Fibroblast of lung (primary cell): ENCODE measurements around the gene CEP120.

Experiments
- CTCF ChIP-seq, 2 donors: IDR thresholded peaks in 1 of 2; conservative IDR thresholded peaks in 1 of 2; 1 replicate in 1 of 2; 2 replicates in 1 of 2; pipeline ENCODE4 v1.5.1; 2011 to 2012; ENCODE audit warnings: low read length in 2 of 2, control low read depth in 1 of 2, inconsistent platforms in 1 of 2, low read depth in 1 of 2, mild to moderate bottlenecking in 1 of 2
- EZH2 ChIP-seq: IDR thresholded peaks from 2 replicates; pipeline ENCODE4 v1.5.1; 2012; ENCODE audit warnings: low read length, control low read depth, mild to moderate bottlenecking; ENCODE audit errors: missing control alignments

DNA sequence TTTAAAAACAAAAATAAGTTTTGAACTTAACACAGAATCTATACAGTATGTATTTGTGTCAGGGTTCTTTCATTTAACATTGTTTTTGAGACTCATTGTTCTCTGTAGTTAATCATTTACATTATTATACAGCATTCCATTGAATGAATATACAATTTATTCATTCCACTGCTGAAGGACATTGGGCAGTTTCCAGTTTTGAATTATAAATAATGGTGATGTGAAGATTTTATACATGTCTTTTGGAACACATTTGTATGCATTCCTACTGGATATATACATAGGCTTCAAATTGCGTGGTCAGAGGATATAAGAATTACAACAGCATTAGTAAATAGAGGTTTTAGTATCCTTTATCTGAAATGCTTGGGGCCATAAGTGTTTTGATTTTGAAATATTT is 72.0 kb downstream of the CEP120 start:
- TF ChIP-seq CTCF (conservative IDR thresholded peaks at IDR 0.05 in 1 of 2, IDR thresholded peaks at IDR 0.05 in 1 of 2; ENCODE audit: low read depth in 1 of 2, low read length in 2 of 2) (no peak), EZH2 (no peak)
